Inflammatory macrophage (primary cell): ENCODE measurements around the gene MAU2.

Experiments used
- DNase-seq, 2 donors: peaks; one replicate each; pipeline ENCODE4 v3.0.0-alpha.2; 2020 to 2022
- total RNA-seq, 18 experiments: gene quantifications; one replicate each; lab custom pipeline; 2026; ENCODE audit warnings: mixed read lengths in 6 of 18, inconsistent platforms in 2 of 18; lab: John Stamatoyannopoulos, UW

MAU2 gene, protein sequence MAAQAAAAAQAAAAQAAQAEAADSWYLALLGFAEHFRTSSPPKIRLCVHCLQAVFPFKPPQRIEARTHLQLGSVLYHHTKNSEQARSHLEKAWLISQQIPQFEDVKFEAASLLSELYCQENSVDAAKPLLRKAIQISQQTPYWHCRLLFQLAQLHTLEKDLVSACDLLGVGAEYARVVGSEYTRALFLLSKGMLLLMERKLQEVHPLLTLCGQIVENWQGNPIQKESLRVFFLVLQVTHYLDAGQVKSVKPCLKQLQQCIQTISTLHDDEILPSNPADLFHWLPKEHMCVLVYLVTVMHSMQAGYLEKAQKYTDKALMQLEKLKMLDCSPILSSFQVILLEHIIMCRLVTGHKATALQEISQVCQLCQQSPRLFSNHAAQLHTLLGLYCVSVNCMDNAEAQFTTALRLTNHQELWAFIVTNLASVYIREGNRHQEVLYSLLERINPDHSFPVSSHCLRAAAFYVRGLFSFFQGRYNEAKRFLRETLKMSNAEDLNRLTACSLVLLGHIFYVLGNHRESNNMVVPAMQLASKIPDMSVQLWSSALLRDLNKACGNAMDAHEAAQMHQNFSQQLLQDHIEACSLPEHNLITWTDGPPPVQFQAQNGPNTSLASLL
- 30.2 to 57.5 (median 51.5) reads per million in 18 experiments for total RNA-seq

DNA sequence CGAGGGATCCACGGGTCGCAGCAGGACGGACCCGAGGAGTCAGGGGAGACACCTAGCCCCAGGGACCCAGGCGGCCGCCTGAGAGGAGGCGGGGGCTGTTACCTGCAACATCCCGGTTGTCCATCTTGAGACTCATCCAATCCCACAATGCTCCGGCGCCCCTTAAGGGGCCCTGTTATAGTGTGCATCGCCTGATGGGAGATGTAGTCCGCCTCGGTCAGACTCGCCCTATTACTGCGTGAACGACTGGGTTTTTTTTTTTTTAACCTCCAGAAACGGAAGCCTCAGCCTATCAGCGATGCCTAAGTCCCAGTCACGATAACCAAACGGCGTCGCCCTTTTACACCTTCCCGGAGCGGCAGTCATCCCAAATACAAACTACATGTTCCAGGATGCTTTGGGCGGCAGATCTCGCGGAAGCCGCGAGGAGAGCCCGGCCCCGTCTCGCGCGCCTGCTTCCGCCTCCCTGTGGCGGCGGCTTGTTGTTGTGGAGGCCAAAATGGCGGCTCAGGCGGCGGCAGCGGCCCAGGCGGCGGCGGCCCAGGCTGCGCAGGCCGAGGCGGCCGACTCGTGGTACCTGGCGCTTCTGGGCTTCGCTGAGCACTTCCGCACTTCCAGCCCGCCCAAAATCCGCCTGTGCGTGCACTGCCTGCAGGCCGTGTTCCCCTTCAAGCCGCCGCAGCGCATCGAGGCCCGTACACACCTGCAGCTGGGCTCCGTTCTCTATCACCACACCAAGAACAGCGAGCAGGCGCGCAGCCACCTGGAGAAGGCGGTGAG, at the start of gene MAU2, which contains the start of gene SUGP1:
Gene MAU2, plus strand, starts transcription at position 469 of the 780 bp plus-strand sequence. Its CDS starts 31 bp downstream, at position 500.
Gene SUGP1, minus strand, starts transcription at position 149 of the 780 bp plus-strand sequence. Its CDS starts 13 bp downstream, at position 136.
- peak; percentile 87 to 93 for DNase-seq

DNA sequence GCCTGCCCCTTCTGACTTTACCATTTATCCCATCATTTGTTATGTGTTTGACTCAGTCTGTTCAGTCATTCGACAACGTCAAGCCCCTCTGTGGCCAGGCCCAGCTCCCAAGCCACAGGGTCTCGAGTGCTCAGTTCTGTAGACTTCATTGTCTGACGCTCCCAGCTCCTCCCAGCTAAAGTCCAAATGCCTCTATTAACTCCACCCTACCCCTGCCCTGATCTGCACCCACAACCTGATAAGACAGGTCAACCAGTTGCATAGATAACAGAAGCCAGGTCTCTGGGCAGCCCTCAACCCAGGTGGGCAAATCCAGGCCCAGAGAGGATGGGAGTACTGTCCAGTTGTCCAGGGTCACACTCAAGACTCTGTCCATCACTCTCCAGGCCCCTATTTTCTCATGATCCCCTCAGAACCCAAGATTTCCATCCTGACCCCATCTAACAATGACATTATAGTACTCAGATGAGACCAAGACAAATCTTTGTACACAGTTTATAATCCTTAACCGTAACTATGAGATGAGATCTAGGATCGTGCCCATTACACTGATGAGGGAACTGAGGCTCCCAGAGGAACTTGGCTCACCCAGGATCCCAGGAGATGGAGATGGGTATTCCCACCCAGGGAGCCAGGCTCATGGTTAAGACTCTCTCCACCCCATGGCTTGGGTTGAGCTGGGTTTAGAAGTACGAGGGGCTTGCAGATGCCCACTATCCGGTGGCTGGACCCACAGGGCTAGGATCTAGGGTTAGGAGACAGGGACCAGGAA, 48.6 kb upstream of the MAU2 start:
- no peak for DNase-seq

DNA sequence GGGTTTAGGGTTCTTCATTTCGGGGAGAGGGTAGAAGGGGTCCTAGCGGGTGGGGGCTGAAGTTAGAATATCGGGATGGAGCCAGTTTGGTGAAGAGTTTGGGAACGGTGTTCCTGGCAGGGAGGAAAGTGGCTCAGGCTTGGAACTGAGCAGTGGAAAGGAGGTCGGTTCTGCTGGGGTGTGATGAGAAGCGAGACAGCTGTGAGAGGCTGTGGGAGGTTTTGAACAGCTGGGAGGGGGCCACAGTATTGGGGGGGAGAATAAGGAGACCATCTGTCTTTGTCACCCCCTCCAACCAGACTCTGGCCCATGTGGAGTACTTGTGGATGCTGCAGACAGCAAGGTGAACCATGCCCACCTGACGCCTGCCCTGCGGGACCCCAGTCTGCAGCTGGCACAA, 46.5 kb upstream of the MAU2 start:
- DNase-seq: no peak

DNA sequence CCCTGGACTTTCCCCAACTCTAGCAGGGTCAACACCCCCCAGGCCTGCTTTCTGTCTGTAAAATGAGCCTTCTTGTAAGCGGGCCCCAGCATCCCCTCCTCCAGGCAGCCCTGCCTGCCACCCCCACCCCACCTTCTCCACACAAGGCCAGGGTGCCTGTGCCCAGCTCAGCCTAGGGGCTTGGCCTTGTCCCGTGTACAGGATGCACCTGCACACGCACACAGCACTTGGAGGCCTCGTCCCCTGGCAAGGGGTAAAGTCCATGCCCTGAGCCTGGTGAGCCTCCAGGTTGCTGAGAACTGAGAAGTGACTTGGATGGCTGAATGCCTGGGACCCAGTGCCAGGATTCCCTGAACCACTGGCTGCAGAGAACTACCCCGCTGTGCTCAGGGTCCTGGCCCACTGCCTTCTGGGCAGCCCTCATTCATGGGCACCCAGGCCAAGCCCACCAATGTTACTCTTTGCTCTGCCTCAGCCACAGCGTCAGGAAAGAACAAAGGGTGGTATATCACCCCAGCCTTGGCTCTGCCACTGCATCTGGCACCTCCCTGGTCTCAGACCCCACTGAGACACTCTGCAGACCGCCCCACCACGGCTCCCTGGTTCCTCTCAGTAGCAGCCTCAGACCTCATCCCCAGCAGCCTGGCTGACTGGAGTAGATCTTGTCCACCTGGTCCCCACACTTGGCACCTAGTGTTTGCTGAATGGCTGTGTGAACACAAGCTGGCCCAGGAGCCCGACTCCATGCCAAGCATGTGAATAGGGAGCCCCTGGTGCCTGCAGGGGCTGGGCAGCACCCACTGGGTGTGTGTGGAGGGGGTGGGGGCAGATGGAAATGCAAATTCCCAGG, 45.7 kb upstream of the MAU2 start:
- DNase-seq: no peak

DNA sequence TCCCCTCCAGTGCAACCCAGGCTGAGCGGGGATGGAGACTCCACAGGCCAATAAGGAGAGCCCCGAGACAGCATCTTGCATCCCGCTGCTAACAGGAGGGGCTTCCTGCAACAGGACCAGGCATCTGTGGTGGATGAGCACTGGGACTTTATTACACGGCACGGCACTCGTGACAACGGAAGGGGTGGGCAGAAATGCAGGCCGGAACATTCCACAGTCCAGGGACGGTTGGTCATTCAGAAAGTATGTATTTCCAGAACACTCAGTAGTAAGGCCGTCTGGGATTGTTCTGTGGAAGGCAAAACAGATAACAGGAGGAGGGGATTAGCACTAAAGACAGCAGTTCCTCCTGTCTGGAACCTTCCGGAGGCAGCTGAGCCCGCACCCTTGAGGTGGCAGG, 44.2 kb upstream of the MAU2 start:
- no peak for DNase-seq

DNA sequence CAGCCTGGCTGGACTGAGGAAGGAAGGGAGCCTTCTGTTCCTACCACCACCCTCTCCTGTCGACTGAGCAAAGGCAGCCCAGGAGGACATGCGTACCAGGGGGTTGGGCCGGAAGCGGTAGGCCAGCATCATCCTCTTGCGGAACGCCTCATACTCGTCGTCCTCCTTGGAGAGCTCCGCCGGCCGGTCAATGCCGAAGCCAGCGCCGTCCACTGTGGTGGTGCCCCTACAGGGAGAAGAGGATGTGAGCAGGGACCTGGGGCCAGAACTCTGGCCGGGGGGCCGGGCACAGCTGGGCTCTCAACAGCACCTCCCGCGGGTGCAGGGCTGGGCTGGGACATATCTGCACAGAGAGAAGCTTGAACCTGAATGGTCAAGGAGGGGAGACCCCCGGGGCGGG, 43.8 kb upstream of the MAU2 start:
- DNase-seq: no peak

DNA sequence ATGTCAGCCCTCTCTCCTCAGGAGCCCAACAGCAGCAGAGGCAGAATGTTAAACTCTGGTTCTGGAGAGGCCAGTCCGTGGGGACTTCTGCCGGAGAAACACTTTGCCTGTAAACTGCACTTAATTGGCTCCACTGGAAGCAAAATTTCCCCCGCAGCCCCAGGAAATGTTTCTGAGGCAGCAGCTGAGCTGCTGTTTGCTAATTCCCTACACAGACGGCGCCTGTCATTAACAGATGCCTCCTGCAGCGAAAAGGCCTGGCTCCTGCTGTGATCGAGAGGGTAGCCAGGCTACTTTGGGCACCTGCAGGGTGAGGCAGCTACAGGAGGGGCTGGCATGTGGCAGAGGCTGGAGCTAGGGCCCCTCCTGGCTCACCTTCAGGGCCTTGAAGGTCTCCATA, 42.3 kb upstream of the MAU2 start:
- no peak for DNase-seq

DNA sequence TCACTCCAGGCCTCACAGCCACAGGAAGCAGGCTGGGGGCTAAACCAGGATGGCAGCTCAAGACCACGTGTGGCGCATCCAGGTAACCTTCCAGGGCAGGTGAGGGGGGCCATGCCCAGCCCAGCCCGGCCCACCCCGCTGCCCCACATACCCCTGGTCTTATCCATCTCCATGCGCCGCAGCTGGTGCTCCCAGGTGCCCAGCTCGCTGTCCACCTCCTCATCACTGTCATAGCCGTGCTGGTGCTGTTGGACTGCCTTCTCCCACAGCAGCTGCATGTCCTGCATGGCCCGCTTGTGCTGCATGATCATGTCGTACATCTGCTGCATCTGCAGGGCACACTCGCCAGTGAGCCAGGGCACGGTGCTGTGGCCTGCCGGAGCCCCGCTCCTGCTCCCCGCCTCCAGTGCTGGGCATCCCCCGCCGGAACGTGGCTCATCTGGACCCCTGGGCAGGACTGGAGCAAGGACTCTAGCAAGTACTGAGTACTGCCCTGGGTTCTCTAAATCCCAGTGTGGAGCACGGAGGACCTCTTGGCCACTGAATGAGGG, 41.5 kb upstream of the MAU2 start:
- DNase-seq: no peak

DNA sequence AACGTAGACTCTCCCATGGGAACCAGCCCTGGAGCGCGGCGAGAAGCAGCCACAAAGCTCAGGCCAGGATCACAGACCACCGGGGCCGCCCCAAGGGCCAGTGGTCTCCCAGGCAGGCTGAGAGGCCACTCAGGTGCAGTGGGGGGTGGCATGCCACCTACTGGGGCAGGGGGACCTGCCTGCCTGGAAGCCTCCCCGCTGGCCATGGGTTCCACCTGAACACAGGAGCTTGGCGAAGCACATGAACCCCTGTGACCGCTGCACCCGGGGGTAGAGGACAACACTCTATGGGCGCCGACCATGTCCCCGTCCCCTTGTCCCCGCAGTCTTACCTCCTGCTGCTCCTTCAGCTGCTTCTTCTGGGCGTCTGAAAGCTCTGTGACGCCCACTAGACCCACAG, 40.8 kb upstream of the MAU2 start:
- DNase-seq: no peak

DNA sequence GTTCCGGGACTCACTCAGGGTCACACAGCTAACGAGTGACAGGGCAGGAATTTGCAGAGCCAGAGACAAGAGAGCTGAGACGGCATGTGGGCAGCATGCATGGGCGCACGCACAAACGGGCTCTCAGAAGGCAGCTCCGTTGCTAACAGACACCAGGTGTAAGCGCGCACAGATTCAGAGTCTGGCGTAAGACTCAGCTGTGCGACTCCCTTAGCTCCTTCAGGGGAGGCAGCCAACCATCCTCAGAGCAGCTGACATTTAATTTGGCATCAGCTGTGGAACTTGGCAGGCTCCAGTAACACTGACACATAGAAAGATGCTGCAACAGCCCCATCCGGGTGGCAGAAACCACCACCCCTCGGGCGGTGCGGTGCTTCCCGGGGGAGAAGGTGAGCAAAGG, 40.1 kb upstream of the MAU2 start:
- no peak for DNase-seq

DNA sequence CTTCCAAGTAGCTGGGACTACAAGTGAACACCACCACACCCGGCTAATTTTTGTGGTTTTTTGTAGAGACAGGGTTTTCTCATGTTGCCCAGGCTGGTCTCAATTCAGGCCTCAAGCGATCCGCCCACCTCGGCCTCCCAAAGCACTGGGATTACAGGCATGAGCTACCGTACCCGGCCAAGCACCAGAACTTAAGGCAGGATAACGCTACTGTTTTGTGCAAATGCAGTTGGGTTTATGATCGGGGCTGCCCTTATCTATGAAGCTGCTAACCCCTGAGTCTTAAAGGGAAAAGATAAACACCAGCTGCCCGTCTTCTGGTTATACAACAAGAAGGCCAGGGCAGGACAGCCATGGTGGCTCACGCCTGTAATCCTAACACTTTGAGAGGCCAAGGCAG, 34.9 kb upstream of the MAU2 start:
- DNase-seq: no peak

DNA sequence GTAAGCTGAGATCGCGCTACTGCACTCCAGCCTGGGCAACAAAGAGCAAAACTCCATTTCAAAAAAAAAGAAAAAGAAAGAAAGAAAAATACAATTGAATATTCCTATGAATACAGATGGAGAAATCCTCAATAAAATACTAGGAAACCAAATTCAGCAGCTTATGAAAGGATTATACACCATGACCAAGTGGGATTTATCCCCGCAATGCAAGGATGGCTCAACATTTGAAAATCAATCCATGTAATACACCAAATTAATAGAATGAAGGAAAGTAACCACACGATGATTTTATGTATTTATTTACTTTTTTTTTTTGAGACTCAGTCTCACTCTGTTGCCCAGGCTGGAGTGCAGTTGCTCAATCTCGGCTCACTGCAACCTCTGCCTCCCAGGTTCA, 28.0 kb upstream of the MAU2 start:
- DNase-seq: no peak

DNA sequence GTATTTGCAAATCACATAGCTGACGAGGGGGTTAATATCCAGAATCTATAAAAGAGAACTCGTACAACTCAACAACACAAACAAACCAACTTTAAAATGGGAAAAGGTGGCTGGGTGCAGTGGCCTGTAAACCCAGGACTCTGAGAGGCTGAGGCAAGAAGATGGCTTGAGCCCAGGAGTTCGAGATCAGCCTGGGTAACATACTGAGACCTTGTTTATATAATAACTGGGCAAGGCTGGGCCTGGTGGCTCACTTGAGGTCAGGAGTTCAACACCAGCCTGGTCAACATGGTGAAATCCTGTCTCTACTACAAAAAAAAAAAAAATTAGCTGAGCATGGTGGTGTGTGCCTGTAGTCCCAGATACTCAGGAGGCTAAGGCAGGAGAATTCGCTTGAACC, 25.7 kb upstream of the MAU2 start:
- DNase-seq: no peak

DNA sequence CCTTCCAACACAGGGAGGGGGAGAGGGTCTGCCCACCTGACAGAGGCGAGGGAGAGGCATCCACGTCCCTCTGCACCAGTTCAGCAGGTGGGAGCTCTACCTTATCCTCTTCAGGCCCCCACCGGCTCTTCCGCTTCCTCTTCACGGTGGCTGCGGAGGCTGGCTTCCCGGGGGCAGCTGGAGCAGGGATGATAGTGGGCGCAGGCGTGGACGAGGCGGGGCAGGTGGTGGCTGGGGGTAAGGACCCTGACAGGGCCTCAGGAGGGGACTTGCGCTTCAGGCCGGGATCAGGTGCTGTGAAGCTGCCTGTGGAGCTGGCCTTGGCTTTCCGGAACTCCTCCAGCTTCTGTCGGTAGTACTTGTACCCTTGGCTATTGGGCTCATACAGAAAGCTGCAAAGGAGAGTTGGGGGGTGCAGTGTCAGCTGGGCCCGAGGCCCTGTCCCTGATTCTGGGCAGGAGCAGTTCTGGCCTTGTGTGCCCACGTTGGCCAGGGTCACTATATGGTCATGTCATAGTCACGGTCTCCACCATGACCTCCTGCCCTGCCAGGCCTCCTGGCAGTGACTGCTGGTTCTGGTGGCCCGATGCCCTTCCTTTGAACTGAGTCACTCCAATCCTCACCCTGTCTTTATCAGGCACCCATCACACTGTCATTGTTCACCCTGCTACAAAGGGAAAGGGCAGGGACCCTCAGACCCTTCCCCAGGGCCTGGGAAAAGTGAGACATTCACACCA, 23.5 kb upstream of the MAU2 start:
- no peak for DNase-seq

DNA sequence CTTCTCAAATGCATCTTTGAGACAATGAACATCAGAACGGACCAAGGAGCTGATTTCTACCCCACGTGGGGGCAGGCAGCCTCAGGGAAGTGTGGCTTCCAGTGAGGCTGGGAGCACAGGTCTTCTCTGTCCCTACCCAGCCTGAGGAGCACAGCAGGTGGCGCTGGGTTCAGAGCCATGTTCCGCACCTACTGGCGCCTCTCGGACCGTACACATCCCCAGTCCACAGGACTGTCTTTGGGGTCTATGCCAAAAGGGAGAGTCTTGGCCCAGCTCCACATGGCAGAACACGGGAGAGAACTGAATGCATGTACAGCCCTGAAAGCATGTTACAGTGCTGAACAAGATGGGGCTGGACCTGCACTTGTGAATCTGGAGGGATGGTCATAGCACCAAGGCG, 22.9 kb upstream of the MAU2 start:
- DNase-seq: no peak

DNA sequence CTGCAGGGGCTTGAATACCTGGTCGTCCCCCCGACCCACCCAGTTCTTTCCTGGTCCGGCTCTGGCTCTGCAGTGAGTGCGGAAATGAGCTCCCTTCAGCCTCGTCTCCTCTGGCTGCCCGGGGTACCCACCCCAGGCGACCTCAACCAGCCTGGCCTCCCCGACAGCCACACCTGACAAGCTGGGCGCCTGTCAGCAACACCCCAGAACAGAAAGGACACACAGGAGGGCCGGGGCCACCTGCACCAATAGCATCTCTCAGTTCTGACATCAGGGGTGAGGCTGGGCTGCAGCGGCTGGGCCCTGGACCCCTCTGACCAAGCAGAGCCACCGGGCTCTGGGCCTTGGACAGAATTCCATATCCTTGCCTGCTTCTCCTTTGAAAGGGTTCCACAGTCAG, 20.0 kb upstream of the MAU2 start:
- no peak for DNase-seq

DNA sequence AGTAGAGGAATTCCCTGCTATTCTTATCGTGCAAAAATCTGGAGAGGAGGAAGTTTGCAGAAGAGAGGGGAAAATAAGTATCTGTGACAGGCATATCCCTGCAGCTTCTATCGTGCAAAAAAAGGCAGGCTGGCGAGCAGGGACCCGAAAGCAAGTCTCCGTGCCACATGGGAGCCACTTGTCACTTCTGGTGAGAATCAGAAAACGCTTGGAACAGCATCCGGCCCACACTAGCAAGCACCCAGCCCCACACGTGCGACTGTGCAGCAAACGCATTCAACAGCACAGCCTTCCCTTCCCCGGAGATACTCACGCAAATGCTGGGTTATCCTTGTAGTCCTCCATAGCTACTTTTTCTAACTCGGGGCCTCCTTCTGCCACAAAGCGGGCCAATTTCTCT, 17.2 kb upstream of the MAU2 start:
- no peak for DNase-seq

DNA sequence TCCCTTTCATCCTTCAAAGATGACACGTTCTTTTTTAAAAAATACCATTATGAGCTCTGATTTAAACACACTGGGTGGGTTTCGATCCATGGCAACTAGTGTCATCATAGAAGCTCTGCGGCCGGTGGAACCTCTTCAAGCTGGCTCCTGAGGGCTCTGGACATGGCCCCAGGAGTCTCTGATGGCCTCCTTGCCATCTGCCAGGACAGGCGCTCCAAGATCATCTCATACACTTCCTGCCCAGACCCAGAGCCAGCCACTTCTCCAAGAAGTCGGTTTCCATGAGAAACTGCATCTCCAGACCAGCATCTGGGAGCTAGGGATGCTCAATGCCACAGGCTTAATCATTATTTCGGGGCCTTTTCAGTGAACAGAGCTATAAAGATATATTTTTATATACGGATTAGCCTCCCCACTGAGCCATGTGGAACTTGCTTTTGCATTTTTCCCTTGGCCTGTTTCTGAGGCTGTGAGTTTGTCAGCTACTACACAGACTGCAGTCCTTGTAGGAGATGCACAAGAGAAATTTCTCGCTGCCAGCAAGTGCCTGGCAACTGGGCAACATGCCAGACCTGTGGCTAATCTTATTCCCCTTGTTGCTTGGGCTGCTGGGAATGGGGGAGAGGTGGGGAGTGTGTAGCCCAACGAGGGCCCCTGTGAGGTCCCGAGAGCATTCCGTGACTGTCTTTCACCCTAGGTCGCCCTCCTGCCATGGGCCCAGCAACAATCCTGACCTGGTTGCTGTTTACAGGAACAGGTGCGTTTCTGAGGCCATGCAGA, 16.3 kb upstream of the MAU2 start:
- no peak for DNase-seq

DNA sequence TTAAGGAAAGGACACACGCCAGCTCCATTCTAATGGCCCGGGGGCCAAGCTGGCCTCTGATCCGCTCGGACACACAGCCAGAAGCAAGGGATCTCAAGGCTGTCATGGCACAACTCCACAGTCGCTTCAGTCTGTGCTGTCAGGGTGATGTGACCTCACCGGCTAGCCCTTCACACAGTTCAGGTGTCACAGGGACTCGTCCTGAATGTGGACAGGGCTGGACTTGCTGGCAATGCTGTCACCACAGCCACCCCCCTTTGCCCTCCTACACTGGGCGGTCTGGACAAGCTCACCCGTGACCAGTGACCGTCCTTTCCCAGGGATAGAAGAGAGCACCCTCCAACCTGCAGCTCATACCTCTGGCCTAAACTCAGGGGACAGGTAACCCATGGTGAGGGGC, 15.6 kb upstream of the MAU2 start:
- DNase-seq: no peak

DNA sequence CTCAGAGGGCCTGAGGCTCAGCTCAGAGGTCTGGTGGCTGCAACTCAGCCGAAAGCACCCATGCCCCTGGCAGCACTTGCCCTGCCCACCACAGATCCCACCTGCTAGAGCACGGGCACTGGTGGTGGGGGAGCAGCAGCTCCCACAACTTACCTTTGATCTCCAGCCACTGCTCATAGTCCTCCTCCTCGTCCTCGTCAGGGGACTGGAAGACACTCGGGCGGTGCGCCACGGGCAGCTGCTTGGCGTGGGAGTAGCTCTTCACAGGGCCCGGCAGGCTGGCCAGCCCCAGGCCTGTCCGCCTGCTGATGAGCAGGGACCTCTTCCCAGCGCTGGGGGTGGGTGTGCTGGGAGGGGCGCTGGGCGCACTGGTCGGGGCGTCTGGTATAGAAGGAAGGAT, 14.9 kb upstream of the MAU2 start:
- no peak for DNase-seq
